ENCODE data around the gene AUH.

GRCh38 chr9:91210318-91210717 is 151.4 kb downstream of the AUH start:
- TF ChIP-seq SMC3 (IDR thresholded peaks at IDR 0.05; ENCODE audit: borderline replicate concordance, low read length) (no peak), ZZZ3 (IDR thresholded peaks at IDR 0.05; ENCODE audit: control insufficient read depth, insufficient read length, low read depth) (no peak), POLR2A (IDR thresholded peaks at IDR 0.05; ENCODE audit: low read depth, low read length) (no peak), CTCF (IDR thresholded peaks at IDR 0.05 in 2 of 3, conservative IDR thresholded peaks at IDR 0.05 in 1 of 3; ENCODE audit: control insufficient read depth in 2 of 3, extremely low read depth in 1 of 3, insufficient read depth in 1 of 3, low read depth in 3 of 3, low read length in 3 of 3) (no peak), ZNF207 (IDR thresholded peaks at IDR 0.05; ENCODE audit: borderline replicate concordance) (no peak), ZBTB11 (CRISPR knock-in tag; IDR thresholded peaks at IDR 0.05) (no peak), NFYB (IDR thresholded peaks at IDR 0.05; ENCODE audit: insufficient read depth, low read depth, low read length) (no peak), ATF7 (IDR thresholded peaks at IDR 0.05; ENCODE audit: low read depth) (no peak), RAD21 (IDR thresholded peaks at IDR 0.05; ENCODE audit: insufficient read depth, low read depth, low read length) (no peak), TCF12 (IDR thresholded peaks at IDR 0.05; ENCODE audit: low read depth, low read length) (no peak), ATF2 (IDR thresholded peaks at IDR 0.05; ENCODE audit: low read length) (no peak)
